ENCODE measurements around the gene CSTPP1.

Gene CSTPP1, protein sequence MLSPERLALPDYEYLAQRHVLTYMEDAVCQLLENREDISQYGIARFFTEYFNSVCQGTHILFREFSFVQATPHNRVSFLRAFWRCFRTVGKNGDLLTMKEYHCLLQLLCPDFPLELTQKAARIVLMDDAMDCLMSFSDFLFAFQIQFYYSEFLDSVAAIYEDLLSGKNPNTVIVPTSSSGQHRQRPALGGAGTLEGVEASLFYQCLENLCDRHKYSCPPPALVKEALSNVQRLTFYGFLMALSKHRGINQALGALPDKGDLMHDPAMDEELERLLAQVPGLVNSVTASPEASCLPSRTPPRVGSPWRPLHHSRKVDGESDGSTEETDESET

DNA sequence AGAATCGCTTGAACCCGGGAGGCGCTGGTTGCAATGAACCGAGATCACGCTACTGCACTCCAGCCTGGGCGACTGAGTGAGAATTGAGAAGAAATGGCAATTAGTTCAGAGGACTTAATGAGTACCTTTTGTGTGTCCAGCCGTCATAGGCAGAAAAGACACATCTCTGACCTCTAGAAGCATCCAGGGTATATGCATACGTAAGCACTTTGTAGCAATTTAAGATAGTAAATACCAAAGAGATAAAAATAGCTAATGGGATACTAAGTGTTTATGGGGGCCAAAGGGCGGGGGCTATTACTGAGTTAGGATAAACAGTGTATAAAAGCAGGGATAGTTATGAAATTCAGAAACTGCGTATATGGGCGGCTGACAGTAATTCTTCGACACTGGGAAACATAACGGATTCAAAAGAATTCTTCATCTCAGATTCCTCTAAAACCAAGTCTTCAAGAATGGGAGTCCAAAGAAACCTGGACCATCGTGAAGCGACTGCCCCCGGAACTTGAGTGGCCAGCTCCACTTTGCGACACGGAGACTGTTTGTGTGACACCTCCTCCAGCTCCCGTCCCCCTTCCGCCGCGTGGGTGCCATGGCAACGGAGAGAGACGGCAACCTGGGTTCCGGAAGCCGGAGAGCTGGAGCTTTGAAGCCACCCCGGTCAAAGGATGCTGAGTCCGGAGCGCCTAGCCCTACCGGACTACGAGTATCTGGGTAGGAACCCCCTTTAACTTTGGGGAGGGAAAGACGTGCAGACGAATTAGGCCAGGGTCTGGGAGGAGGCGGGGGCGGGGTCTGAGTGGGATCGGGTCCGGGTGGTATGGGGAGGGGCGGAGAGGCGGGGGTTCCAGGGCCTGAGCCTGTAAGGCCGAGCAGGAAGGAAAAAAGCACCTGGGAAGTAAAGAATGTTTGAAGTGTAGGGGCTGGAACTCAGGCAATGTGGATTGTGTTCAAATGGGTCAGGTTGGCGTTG is at the start of gene CSTPP1:
TSS of gene CSTPP1 (plus strand) at position 624 of the 973 bp plus-strand sequence. CDS start at position 669, 45 bp downstream.
- peak; percentile 65 for DNase-seq (ENCODE audit: low read depth)

DNA sequence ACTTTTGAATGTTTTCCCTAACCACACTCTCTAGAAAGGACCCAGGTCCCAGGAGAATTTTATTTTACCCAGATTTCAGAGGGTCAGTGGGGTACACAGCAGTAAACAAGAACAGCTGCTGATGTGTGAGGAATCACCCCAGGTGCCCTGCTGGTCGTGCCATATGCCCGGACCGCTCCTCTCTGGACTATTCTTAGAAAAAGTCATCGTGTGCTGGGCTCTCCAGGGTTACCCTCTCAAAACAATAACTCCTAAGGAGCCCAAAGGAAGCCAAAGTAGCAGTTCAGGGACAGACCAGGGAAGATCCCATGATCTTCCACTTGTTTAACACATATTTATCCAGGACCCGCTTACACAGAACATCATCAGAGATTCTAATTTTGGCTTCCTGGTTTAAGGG is 47.9 kb upstream of the CSTPP1 start:
- no peak for DNase-seq (ENCODE audit: low read depth)

DNA sequence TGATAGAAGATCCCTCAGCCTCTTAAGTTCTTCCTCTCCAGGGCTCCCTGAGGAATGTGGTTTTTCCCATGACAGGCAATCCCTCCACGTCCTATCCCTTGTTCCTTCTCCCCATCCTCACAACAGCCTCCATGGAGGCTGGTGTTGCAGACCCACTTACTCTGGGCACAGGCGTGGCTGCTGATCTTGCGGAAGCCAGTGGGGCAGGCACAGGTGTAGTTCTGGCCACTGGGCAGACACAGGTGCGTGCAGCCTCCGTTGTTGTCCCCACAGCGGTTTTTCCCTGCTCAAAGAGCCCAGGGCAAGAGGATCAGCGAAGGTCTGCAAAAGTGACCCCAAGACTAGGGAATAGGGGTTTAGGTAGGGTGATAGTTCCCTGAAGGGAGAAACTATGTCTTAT is 47.3 kb upstream of the CSTPP1 start:
- DNase-seq (ENCODE audit: low read depth): no peak

DNA sequence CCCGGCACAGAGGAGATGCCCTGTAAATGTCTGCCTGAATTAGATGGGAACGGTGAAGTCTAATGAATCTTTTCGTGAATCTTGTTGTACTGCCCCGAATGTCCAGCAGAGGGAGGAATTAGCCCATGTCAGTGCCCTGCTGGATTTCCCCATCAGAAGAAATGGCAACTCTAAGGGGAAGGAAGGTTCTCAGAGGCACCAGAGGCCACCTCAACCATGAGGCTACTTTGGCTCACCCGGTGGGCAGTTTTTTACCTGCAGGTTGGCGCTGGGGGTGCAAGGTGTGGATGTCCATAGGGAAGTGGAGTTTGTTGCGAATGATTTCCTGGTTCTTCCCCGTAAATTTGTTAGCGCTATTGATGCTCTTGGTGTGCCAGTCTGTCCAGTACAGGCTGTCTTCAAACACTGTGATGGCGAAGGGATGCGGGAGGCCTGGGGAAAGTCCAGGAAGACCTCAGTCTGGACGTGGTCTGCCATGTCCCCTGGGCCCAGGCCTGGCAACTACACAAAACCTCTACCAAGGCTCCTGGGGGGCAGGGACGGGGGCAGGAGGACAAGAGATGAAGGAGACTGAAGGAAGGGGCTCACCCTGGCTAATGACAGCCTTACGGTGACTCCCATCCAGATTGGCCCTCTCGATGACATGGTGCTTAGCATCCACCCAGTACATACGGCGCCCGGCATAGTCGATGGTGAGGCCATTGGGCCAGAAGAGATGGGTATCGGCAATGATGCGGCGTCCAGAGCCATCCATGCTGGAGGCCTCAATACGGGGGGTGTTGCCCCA is 46.7 kb upstream of the CSTPP1 start:
- DNase-seq (ENCODE audit: low read depth): no peak

DNA sequence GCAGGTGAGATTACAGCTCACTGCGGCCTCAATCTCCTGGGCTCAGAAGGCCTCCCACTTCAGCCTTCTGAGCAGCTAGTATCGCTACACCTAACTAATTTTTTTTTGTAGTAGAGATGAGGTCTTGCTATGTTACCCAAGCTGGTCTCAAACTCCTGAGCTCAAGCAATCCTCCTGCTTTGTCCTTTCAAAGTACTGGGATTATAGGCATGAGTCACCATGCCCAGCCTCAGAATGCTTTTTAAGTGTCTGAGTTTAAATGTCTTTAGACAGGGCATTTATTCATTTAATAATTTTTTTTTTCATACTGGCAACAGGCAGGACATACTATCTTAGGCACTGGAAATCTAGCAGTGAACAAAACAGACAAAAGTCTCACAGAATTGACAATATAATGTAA is 45.9 kb upstream of the CSTPP1 start:
- no peak for DNase-seq (ENCODE audit: low read depth)

DNA sequence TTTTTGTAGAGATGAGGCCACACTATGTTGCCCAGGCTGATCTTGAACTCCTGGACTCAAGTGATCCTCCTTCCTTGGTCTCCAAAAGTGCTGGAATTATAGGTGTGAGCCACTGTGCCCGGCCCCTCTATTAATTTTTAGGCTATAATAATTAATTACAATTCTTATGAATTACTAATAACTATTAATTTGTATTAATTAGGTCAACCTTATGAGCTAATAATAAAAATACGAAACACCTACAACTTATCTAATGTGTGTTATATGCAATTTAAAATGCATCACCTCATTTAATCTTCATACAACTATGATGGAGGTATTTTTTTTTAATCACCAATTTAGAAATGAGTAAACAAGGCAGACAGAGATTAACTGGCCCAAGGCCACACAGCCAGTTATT is 44.5 kb upstream of the CSTPP1 start:
- no peak for DNase-seq (ENCODE audit: low read depth)

DNA sequence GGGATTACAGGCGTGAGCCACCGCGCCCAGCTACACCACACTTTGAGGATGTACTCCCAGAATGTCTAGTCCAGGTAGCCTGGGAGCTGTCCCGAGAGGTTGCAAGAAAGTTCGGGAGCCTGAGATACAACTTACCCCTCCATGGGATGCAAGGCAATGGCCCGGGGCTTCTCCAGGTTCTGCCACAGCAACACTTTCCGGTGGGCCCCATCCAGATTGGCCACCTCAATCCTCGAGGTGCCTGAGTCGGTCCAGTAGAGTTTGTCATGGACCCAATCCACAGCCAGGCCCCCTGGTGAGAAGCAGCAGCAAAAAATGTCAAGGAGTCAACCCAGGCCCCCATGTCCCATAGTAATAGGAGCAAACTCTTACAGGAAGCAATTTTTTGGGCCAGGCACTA is 43.7 kb upstream of the CSTPP1 start:
- DNase-seq (ENCODE audit: low read depth): no peak

DNA sequence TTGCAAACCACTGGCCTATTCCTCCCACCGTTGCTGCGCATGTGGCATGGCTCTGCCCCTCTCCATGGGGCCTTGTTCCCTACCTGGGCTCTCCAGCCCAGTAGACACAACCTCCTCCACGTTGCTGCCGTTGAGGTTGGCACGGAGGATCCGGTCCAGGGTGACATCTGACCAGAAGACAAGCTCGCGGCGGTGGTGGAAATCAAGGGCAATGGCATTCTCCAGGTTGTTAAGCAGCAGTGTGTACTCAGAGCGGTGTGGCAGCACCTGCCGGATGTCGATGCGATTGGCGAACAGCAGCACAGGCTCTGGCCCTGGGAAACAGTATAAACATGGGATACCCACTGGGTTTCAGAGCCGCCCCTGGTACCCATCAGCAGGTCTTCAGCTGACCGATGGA is 42.1 kb upstream of the CSTPP1 start:
- DNase-seq (ENCODE audit: low read depth): no peak

DNA sequence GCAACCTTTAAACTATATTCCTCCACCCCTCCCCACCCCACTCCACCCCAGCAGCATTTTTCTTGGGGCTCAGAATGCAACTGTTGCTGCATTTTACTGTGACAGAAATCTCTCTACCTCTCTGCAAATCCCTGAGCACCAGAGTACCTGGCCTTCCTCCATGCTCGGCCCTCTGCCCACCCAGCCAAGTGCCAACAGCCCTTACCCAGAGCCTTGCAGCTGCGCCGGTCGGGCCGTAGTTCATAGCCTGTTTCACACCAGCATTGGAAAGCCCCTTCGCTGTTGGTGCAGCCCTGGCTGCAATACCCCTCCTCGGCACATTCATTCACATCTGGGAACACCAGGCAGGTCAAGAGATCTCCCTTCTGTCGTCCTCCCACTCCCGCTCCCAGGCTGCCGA is 41.6 kb upstream of the CSTPP1 start:
- DNase-seq (ENCODE audit: low read depth): no peak

DNA sequence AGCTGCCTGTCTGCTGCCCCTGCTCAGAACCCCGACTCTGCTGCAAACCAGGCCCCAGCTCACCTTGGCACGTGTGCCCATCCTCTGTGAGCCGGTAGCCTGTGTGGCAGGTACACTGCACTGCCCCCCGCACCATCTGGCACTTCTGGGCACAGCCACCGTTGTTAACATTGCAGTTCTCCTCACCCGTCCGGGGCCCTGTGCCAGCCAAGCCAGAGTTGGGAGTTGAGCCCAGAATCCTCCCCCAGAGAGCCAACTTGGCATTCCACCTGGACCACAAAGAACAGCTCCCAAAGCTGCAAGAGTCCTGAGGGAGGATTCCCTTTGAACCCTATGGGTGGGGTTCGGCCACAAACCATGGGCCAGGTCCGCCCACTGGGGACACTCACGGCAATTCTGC is 40.7 kb upstream of the CSTPP1 start:
- DNase-seq (ENCODE audit: low read depth): no peak

DNA sequence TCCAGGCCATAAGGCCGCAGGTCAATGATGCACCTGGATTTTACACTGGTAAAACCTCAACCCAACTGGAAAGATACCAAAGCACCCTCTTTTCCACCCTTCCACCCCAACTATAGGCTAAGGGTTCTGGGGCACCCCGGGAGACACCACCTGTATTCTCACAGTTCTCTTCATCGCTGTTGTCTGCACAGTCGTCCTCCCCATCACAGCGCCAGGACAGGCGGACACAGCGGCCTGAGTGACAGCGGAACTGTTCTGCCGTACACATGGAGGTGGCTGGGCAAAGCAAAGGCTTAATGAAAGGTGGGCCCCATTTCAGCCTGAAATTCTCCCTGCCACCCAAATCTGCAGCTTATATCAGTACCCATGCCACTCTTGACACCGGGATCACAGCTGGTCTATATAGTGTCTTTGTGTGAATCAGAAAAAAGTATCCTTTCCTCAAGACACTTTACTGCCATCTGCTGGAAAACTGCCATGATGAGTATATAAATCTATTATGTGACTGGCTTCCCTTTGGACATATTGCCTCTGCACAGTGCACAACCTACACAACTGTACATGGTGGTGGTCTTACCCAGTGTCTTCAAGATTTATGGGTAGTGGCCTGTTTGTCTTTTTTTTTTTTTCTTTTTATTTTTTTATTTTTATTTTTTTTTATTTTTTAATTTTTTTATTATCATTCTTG is 39.7 kb upstream of the CSTPP1 start:
- DNase-seq (ENCODE audit: low read depth): no peak

DNA sequence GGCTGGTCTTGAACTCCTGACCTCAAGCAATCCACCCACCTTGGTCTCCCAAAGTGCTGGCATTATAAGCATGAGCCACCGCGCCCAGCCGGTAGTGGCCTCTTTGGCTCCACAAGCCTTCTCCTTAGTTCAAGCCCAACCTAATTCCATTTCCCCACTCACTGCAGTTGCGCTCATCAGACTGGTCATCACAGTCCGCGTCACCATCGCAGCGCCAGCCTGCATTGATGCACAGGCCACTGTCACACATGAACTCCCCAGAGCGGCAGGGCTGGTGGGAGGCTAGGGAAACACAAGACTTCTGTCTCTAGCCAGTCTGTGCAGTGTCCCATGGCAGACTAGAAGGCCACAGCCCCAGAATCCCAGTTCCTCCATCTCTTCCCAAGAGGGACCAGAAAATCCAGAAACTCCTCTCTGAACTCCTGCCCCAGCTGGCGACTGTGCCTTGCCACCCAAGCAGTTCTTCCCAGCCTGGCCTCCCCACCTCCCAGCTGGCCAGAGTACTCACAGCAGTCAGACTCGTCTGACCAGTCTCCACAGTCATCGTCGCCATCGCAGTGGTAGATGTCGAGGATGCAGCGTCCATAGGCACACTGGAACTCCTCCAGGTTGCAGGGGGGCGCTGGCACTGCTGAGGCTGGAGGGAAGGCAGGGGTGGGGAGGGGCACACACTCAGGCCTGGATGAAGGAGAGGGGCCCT is 38.0 kb upstream of the CSTPP1 start:
- DNase-seq (ENCODE audit: low read depth): no peak

DNA sequence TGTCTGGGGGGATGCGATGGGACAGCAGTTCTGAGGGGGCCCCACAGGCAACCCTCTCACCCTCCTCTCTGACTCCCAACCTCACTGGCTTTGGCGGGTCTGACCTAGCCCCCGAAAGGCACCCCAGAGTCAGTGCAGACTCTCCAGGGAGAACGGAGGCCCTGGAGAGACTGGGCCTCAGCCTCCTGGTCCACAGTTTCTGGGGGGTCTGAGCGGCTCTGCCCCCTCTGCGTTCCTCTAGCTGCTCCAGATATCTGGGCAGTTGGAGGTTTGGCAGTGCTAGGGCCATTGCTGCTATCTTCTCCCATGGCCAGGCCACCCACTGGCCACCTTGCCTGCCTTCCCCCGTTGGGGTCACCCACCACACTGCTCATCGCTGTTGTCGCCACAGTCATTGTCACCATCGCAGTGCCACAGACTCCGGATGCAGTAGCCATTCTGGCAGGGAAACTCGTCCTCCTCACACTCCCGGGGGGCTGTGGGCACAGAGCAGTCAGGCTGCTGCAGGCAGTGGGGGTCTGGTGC is 37.0 kb upstream of the CSTPP1 start:
- no peak for DNase-seq (ENCODE audit: low read depth)

DNA sequence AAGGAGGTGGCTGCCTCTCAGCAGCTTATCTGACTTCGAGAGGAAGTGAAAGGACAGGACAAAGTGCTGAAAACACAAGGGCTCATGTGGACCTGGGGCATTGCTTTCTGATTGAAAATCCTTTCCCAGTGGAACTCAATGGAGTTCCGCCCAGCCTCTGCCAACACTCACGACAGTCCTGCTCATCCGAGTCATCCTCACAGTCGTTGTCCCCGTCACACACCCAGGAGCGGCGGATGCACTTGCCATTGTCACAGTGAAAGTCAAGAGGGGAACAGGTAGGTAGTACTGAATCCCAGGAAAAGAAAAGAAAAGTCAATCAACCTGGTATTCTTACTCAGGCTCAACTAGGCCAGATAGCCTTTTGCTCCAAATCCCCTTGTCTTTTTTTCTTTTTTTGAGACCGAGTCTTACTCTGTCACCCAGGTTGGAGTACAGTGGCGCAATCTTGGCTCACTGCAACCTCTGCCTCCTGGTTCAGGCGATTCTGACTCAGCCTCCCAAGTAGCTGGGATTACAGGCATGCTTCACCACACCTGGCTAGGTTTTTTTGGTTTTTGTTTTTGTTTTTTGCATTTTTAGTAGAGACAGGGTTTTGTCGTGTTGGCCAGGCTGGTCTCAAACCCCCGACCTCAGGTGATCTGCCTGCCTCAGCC is 36.3 kb upstream of the CSTPP1 start:
- DNase-seq (ENCODE audit: low read depth): no peak

DNA sequence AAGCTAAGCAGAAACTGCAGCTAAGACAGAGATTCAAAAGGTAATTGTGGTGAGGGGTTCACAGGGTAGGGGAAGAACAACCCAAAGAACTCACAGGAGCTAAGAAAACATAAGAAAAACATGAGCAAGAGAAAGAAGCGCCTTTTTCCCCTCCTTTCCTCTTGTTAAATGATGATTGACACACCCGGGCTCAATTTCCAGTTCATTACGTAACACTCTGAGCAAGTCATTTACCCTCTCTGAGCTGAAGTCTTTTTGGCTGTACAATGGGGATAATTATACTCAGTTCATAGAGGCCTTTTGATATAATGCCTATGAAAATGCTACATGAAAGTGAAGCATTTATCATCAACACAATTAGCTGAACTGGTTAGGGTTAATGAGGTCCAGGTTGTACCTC is 35.4 kb upstream of the CSTPP1 start:
- no peak for DNase-seq (ENCODE audit: low read depth)

DNA sequence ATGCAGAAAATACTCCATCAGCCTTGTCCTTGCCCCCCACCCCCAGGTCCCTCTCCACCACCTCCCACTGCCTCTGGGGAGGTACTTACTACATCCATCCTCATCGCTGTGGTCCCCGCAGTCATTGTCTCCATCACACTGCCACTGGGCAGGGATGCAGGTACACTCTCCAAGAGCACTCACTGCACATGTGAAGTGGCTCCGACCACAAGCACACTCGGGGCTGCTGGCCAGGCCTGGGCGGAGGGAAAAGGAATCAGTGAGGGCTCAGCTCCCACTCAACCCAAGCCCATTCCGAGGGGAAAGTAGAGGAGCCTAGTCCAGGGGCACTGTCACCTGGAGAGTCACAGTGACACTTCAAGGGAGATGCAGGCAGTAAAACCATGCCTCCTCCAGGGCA is 33.9 kb upstream of the CSTPP1 start:
- no peak for DNase-seq (ENCODE audit: low read depth)

DNA sequence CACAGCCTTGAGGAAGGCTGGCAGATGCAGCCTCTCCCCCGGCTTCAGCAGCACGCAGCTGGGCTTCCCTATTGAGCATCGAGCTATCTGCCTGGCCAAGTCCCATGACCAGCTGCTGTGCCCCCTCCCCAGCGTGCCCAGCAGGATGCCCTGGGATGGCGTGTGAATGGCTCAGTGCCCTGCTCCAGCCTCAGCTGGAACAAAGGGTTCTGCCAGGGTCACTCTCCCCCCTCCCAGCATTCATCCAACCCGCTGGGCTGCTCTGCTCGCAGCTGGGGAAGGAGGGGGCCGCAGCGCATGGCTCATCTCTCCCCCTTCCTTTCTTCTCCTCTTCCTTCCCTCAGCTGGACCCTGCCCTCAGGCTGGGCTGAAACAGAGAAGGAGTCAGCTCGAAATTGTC is 32.7 kb upstream of the CSTPP1 start:
- no peak for DNase-seq (ENCODE audit: low read depth)

DNA sequence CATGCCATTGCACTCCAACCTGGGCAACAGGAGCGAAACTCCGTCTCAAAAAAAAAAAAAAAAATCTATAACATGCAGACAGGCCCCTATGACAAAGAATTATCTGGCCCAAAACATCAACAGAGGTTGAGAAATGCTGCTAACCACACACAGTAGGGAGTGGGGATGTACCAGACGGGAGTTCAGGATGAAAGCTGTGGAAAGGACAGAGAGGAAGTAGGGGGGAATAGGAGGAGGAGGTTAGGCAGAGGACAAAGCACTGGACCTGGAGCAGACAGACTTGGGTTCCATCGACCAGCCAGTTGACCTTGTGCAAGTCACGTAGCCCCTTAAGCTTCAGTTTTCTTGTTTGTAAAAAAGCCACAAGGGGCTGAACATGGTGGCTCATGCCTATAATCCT is 30.8 kb upstream of the CSTPP1 start:
- no peak for DNase-seq (ENCODE audit: low read depth)

DNA sequence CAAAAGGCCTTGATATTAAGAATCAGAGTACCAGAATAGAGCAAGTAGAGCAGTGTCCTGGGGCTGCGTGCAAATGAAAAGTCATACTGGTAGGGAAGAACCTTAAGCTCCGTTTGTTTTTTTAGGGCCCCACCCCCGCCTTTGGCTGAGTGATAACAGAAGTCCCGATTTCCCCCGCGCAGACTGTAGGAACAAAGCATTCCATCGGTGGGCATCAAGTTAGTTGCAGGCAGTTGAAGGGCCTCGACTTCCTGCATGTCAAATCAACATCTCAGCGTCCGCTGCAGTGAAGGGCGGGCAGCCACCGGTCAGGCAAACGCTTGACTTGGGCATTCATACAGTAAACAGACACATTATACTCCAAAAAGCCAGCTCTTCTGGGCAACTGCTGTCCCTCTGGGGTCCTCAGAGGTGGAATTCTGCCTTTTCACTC is 29.9 kb upstream of the CSTPP1 start:
- DNase-seq (ENCODE audit: low read depth): no peak

DNA sequence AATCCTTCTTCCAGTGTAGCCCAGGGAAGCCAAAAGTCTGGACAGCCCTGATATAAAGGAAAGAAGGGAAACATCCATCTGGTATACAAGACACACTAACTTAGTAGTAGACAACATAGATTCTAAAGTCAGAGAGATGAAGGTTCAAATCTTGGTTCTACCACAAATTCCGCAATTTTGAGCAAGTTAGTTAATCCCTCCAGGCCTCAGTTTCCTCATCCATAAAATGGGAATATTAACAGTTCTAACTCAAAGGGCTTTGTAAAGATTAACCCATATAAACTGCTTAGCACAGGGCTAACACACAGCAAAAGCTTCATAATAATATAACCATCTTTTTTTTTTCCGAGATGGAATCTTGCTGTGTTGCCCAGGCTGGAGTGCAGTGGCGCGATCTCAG is 29.0 kb upstream of the CSTPP1 start:
- DNase-seq (ENCODE audit: low read depth): no peak

Measured in non-pigmented ciliary epithelial cell (primary cell).